ENCODE results near the gene GORAB.

DNA sequence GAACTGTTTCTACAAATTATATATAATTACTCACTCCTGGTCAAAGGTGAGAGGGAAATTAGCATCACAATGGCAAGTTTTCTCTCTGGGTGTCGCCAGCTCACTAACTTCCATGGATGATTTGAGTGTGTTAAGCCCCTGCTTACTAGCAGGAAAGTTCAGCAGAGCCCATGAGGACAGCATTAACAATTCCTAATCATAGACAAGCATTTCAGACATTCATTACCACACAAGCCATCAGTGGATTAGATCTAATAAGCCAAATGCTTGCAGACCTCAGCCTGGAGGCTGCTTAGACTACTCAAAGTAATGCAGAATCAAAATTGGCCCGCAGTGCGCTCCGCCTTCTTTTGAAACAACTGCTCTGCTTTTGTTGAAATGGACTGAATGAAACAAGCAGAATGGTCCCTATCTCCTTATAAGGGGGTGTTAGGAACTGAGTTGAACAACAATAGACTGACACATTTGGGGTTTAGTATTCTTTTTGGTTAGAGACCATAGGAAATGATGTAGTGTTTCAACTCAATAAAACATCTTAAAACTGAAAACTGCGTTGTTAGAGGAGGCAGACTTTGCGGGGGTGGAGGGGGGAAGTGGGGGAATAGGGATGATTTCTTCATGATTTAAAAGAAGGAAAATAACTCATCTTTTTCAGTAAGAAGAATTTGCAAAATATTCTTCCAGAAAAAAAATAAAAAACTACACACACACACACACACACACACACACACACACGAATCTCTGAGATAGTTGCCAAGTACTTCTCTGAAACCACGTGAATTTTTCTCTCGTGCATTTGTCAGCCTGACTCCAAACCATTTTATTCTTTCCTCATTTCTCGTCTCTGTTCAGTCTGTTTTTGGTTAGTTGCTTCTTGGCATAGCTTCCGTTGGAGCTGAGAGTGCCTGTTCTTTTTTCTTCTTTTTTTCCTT lies 54.6 kb downstream of the GORAB start:
- TF ChIP-seq, protein P1, sequence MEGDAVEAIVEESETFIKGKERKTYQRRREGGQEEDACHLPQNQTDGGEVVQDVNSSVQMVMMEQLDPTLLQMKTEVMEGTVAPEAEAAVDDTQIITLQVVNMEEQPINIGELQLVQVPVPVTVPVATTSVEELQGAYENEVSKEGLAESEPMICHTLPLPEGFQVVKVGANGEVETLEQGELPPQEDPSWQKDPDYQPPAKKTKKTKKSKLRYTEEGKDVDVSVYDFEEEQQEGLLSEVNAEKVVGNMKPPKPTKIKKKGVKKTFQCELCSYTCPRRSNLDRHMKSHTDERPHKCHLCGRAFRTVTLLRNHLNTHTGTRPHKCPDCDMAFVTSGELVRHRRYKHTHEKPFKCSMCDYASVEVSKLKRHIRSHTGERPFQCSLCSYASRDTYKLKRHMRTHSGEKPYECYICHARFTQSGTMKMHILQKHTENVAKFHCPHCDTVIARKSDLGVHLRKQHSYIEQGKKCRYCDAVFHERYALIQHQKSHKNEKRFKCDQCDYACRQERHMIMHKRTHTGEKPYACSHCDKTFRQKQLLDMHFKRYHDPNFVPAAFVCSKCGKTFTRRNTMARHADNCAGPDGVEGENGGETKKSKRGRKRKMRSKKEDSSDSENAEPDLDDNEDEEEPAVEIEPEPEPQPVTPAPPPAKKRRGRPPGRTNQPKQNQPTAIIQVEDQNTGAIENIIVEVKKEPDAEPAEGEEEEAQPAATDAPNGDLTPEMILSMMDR (IDR thresholded peaks at IDR 0.05), result no peak
- no peak for TF ChIP-seq POLR2A (IDR thresholded peaks at IDR 0.05; ENCODE audit: low read length)
- TF ChIP-seq HDAC2 (IDR thresholded peaks at IDR 0.05), result no peak
- no peak for TF ChIP-seq EP300 (IDR thresholded peaks at IDR 0.05)
- TF ChIP-seq MYC (IDR thresholded peaks at IDR 0.05; ENCODE audit: borderline replicate concordance, low read length), result no peak
- TF ChIP-seq, protein P2, sequence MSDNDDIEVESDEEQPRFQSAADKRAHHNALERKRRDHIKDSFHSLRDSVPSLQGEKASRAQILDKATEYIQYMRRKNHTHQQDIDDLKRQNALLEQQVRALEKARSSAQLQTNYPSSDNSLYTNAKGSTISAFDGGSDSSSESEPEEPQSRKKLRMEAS (IDR thresholded peaks at IDR 0.05), result no peak
- TF ChIP-seq BHLHE40 (IDR thresholded peaks at IDR 0.05; ENCODE audit: low read depth, low read length), result no peak
- no peak for TF ChIP-seq MAZ (IDR thresholded peaks at IDR 0.05; ENCODE audit: borderline replicate concordance, low read depth, low read length)
- TF ChIP-seq FOSL2 (IDR thresholded peaks at IDR 0.05), result no peak
- no peak for TF ChIP-seq FOSL2 (CRISPR knock-in tag; IDR thresholded peaks at IDR 0.05)
- TF ChIP-seq, protein P3, sequence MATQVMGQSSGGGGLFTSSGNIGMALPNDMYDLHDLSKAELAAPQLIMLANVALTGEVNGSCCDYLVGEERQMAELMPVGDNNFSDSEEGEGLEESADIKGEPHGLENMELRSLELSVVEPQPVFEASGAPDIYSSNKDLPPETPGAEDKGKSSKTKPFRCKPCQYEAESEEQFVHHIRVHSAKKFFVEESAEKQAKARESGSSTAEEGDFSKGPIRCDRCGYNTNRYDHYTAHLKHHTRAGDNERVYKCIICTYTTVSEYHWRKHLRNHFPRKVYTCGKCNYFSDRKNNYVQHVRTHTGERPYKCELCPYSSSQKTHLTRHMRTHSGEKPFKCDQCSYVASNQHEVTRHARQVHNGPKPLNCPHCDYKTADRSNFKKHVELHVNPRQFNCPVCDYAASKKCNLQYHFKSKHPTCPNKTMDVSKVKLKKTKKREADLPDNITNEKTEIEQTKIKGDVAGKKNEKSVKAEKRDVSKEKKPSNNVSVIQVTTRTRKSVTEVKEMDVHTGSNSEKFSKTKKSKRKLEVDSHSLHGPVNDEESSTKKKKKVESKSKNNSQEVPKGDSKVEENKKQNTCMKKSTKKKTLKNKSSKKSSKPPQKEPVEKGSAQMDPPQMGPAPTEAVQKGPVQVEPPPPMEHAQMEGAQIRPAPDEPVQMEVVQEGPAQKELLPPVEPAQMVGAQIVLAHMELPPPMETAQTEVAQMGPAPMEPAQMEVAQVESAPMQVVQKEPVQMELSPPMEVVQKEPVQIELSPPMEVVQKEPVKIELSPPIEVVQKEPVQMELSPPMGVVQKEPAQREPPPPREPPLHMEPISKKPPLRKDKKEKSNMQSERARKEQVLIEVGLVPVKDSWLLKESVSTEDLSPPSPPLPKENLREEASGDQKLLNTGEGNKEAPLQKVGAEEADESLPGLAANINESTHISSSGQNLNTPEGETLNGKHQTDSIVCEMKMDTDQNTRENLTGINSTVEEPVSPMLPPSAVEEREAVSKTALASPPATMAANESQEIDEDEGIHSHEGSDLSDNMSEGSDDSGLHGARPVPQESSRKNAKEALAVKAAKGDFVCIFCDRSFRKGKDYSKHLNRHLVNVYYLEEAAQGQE (IDR thresholded peaks at IDR 0.05), result no peak
